Esophagus squamous epithelium (tissue), 5 donors: ENCODE data around the gene PLCB3. TPM values are rescaled to one million over a fixed set of nuclear protein-coding genes. Genes with fewer than 3 reads are reported as not detected.

ENCODE experiments used
- DNase-seq: peaks from one replicate; lab custom pipeline; 2025; lab: John Stamatoyannopoulos, UW
- H3K27ac ChIP-seq, 4 donors: fragments of 200-600 bp; sonication (generic); one replicate each; pipeline ENCODE4 v1.5.1; 2016 to 2019; ENCODE audit warnings: mild to moderate bottlenecking in 1 of 4
- H3K27me3 ChIP-seq, 4 donors: fragments of 200-600 bp; sonication (generic); 1 replicate in 3 of 4; 2 replicates in 1 of 4; pipeline versions ENCODE4 v1.5.1 to v1.6.0; 2017 to 2021; ENCODE audit warnings: antibody characterized with exemption in 1 of 4
- H3K36me3 ChIP-seq, 3 donors: fragments of 200-600 bp; sonication (generic); one replicate each; pipeline ENCODE4 v1.5.1; 2016 to 2019
- H3K4me1 ChIP-seq, 3 donors: fragments of 200-600 bp; sonication (generic); one replicate each; pipeline ENCODE4 v1.5.1; 2017 to 2019
- H3K4me3 ChIP-seq, 4 donors: fragments of 200-600 bp; sonication (generic); 1 replicate in 3 of 4; 2 replicates in 1 of 4; pipeline ENCODE4 v1.5.1; 2016 to 2019; ENCODE audit warnings: mild to moderate bottlenecking in 2 of 4, moderate library complexity in 1 of 4
- H3K9me3 ChIP-seq, 3 donors: fragments of 200-600 bp; sonication (generic); one replicate each; pipeline ENCODE4 v1.5.1; 2016 to 2019
- POLR2A ChIP-seq, 4 donors: fragments of 450-650 bp; IDR thresholded peaks; one replicate each; pipeline ENCODE4 v1.6.1; 2017; ENCODE audit warnings: antibody characterized with exemption in 4 of 4, mild to moderate bottlenecking in 4 of 4, moderate library complexity in 3 of 4
- WGBS, 2 donors: methylation state at CpG; one replicate each; pipeline ENCODE4 v1.1.5; 2018; 5-methylcytosine and 5-hydroxymethylcytosine counted together
- intact Hi-C: fragments of 100-400 bp; cut with DNase I; formaldehyde crosslinking; loops from one replicate; pipeline ENCODE4 v1.15.0; 2022
- total RNA-seq, 4 donors: library from RNA; depleted of rRNA; stranded (reverse); fragments of >200 nt; gene quantifications; one replicate each; pipeline ENCODE4 v1.1.0, GENCODE V29; 2016
- TF ChIP-seq, protein P1 (sequence below), 6 experiments: fragments of 450-650 bp in 4 of 6; fragments of 200-600 bp in 2 of 6; sonication (generic) in 2 of 6; IDR thresholded peaks; one replicate each; pipeline ENCODE4 v1.5.1; 2016 to 2019; ENCODE audit warnings: antibody characterized with exemption in 6 of 6, mild to moderate bottlenecking in 4 of 6, moderate library complexity in 4 of 6
- donor health status: DM: yes; HTN: yes; CAD: no.

PLCB3 gene
- total RNA-seq, 4 donors from 2014 or later: 29.8 to 54.5 (median 42.4) TPM

DNA sequence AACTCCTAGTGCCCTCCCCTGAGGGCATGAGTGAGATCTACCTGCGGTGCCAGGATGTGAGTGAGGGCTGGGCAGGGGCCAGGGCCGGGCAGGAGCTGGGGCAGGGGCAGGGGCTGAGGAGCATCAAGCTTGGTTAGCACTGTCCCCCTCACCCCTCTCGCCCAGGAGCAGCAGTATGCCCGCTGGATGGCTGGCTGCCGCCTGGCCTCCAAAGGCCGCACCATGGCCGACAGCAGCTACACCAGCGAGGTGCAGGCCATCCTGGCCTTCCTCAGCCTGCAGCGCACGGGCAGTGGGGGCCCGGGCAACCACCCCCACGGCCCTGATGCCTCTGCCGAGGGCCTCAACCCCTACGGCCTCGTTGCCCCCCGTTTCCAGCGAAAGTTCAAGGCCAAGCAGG lies 31.1 kb upstream of the PLCB3 start:
- H3K4me3 ChIP-seq: no peak overlapping the region
- H3K27me3 ChIP-seq: no peaks in the 10 kb centered on the region
- H3K27ac ChIP-seq: no peak overlapping the region
- TF ChIP-seq, protein P1, sequence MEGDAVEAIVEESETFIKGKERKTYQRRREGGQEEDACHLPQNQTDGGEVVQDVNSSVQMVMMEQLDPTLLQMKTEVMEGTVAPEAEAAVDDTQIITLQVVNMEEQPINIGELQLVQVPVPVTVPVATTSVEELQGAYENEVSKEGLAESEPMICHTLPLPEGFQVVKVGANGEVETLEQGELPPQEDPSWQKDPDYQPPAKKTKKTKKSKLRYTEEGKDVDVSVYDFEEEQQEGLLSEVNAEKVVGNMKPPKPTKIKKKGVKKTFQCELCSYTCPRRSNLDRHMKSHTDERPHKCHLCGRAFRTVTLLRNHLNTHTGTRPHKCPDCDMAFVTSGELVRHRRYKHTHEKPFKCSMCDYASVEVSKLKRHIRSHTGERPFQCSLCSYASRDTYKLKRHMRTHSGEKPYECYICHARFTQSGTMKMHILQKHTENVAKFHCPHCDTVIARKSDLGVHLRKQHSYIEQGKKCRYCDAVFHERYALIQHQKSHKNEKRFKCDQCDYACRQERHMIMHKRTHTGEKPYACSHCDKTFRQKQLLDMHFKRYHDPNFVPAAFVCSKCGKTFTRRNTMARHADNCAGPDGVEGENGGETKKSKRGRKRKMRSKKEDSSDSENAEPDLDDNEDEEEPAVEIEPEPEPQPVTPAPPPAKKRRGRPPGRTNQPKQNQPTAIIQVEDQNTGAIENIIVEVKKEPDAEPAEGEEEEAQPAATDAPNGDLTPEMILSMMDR (IDR thresholded peaks at IDR 0.05): no peak
- no peaks in the 10 kb centered on the region for H3K9me3 ChIP-seq
- intact Hi-C loops: no loop called here
- DNase-seq: no peak
- H3K36me3 ChIP-seq: peaks cover 0 to 39% (median 6%) of the 10 kb centered on the region in 3 donors
- H3K4me1 ChIP-seq: peaks cover 5 to 31% (median 6%) of the 10 kb centered on the region in 3 donors
- 89% methylated on average over 3 of the region's 17 CpGs; no CpG with 5 or more reads in 1 of the 2 donors for WGBS, 2 donors

DNA sequence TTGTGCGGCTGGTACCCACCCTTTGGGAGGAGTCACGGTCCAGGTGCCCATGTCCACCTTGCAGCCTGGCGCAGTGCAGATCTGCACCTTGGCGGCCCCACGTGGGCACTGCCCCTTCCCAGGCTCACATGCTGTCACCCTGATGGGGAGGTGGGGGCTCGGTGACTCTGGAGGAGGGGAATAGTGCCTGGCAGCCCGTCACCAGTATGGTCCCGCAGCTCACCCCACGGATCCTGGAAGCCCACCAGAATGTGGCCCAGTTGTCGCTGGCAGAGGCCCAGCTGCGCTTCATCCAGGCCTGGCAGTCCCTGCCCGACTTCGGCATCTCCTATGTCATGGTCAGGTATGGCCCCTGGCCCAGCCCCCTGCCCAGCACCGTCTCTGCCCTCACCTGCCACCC lies 30.5 kb upstream of the PLCB3 start:
- 92 to 100% methylated on average over 1 to 6 of the region's 14 CpGs for WGBS, 2 donors

DNA sequence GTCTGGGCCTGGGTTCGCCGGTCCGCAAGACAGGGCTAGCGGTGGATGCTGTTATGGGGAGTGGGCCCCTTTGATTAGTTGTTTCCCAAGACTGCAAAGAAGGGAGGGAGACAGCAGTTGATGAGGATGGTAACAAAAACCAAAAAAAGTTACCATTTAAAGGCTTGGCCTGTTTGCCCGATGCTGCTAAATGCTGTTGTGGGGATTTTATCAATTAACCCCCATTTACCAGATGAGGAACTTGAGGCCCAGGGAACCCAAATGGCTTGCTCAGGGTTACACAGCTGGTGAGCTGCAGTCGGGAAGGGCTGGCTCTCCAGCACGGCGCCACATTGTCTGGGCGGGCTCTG lies 28.7 kb upstream of the PLCB3 start:
- Histone ChIP-seq H3K4me1 (peaks cover 18 to 51% (median 20%) of the 10 kb centered on the region in 3 donors), H3K27me3 (no peaks in the 10 kb centered on the region), H3K36me3 (peaks cover 0 to 39% (median 6%) of the 10 kb centered on the region in 3 donors), H3K4me3 (no peak overlapping the region), H3K27ac (no peak overlapping the region), H3K9me3 (no peaks in the 10 kb centered on the region)
- intact Hi-C loops: no loop called here
- 81% methylated on average over 5 to 9 of the region's 9 CpGs for WGBS, 2 donors
- no peak for DNase-seq
- TF ChIP-seq POLR2A (IDR thresholded peaks at IDR 0.05): no peak
- TF ChIP-seq, protein P1 (IDR thresholded peaks at IDR 0.05): no peak

More for the DNA sequence above, 30.5 kb upstream of the PLCB3 start:
- Histone ChIP-seq H3K27ac (no peak overlapping the region), H3K27me3 (no peaks in the 10 kb centered on the region), H3K4me1 (peaks cover 9 to 36% (median 9%) of the 10 kb centered on the region in 3 donors), H3K4me3 (no peak overlapping the region), H3K36me3 (peaks cover 0 to 39% (median 6%) of the 10 kb centered on the region in 3 donors), H3K9me3 (no peaks in the 10 kb centered on the region)
- TF ChIP-seq, protein P1 (IDR thresholded peaks at IDR 0.05): no peak
- no peak for TF ChIP-seq POLR2A (IDR thresholded peaks at IDR 0.05)
- intact Hi-C loops: no loop called here
- DNase-seq: no peak

DNA sequence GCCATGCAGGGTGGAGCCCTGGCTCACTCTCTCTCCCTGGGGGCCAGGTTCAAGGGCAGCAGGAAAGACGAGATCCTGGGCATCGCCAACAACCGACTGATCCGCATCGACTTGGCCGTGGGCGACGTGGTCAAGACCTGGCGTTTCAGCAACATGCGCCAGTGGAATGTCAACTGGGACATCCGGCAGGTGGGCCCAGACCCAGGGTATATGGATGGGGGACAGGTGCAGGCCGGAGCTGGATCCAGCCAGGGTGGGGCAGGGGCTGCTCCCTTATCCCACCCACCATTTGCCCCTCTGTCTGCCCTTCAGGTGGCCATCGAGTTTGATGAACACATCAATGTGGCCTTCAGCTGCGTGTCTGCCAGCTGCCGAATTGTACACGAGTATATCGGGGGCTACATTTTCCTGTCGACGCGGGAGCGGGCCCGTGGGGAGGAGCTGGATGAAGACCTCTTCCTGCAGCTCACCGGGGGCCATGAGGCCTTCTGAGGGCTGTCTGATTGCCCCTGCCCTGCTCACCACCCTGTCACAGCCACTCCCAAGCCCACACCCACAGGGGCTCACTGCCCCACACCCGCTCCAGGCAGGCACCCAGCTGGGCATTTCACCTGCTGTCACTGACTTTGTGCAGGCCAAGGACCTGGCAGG lies 28.2 kb upstream of the PLCB3 start:
- no peak for DNase-seq
- H3K9me3 ChIP-seq: no peaks in the 10 kb centered on the region
- H3K27me3 ChIP-seq: no peaks in the 10 kb centered on the region
- peaks cover 22 to 56% (median 25%) of the 10 kb centered on the region in 3 donors for H3K4me1 ChIP-seq
- no peak overlapping the region for H3K4me3 ChIP-seq
- peaks cover 0 to 39% (median 6%) of the 10 kb centered on the region in 3 donors for H3K36me3 ChIP-seq
- intact Hi-C loops: no loop called here
- H3K27ac ChIP-seq: peak overlapping the region in 1 of 4 donors; percentile 4
- TF ChIP-seq, protein P1 (IDR thresholded peaks at IDR 0.05): no peak
- no peak for TF ChIP-seq POLR2A (IDR thresholded peaks at IDR 0.05)
- 81% methylated on average over 10 to 12 of the region's 24 CpGs for WGBS, 2 donors

DNA sequence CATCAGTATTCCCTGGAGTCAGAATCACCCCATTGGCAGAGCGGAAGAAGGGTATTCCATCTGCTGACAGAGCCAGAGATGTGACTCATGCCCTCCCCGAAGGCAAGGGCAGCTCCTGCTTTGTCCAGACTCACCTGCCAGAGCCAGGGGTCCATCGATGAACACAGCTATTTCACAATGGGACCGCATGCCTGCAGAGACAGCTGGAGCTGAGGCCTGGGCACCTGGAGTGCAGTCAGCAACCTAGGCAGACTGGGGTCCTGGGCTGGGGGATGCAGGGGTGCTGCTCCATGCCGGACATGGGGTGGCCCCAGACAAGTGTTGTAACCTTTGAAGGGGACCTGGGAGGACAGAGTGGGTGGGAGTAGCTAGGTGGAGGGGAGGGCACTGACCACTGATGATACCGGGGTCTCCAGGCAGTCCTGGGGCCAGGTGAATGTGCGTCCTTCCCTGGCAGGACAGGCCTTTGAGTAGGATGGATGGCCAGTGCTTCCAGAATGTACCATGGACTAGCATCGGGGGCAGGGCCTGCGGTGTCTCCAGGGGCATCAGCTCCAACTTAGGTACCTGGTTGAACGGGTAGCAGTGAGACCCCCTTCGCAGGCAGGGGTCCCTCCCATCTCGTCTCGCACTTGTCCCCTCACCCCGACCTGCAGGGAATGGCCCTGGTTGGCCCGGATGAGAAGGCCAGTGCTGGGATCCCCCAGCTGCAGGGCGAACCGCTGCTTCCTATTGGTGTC lies 27.0 kb upstream of the PLCB3 start:
- Histone ChIP-seq H3K27ac (peak overlapping the region in 2 of 4 donors; percentile 2 to 4), H3K36me3 (peaks cover 0 to 34% (median 6%) of the 10 kb centered on the region in 3 donors), H3K4me1 (peaks cover 24 to 68% (median 26%) of the 10 kb centered on the region in 3 donors), H3K27me3 (no peaks in the 10 kb centered on the region), H3K4me3 (no peak overlapping the region), H3K9me3 (no peaks in the 10 kb centered on the region)
- DNase-seq: no peak
- intact Hi-C loops: no loop called here
- WGBS, 2 donors: 76 to 85% methylated on average over 3 of the region's 17 CpGs
- no peak for TF ChIP-seq POLR2A (IDR thresholded peaks at IDR 0.05)
- TF ChIP-seq, protein P1 (IDR thresholded peaks at IDR 0.05): no peak
